ENCODE results near the gene MYO7A. TPM values are rescaled to one million over a fixed set of nuclear protein-coding genes. Genes with fewer than 3 reads are reported as not detected.

MYO7A gene
- total RNA-seq, 3 donors from 2014 or later (not counting 1 experiment from before 2014, with no cell fraction given) = 0.20 to 1.1 (median 0.68) TPM

DNA sequence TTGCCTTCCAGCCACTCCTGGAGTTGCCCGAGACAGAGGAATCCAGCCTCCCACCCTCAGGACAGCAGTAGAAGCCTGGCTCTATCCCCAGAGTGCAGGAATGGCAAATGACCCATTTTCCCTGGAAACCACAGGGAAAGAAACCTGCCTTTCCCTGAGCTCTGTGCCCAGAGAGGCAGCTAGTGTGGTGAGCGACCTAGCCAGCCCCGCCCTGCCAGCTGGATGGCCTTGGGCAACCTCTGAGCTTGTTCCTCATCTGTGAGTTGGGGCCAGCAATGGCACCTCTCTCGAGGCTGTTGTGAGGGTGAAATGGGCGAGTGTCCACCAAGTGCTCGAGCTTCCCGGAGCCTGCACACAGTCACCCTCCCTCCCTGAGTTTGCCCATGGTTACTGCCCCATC, 21.7 kb upstream of the MYO7A start:
- H3K36me3 ChIP-seq (ENCODE audit: control insufficient read depth, insufficient read depth, low read length) = no peaks in the 10 kb centered on the region
- intact Hi-C loops (cut with micrococcal nuclease) = no loop called here
- no peak for ATAC-seq
- 72% methylated on average over 7 of the region's 7 CpGs for WGBS (ENCODE audit: insufficient coverage)
- peaks cover 0 to 8% of the 10 kb centered on the region in 2 donors for H3K4me1 Mint-ChIP-seq
- H3K27ac Mint-ChIP-seq = no peak overlapping the region
- no peaks in the 10 kb centered on the region for H3K27me3 ChIP-seq (ENCODE audit: control insufficient read depth, insufficient read depth, low read length)
- H3K27ac ChIP-seq (ENCODE audit: low read length) = no peak overlapping the region
- H3K4me3 ChIP-seq (ENCODE audit: low read length) = no peak overlapping the region
- H3K4me3 Mint-ChIP-seq = no peak overlapping the region
- H3K4me1 ChIP-seq (ENCODE audit: control insufficient read depth, insufficient read depth, low read length) = no peaks in the 10 kb centered on the region
- H3K27me3 Mint-ChIP-seq (ENCODE audit: low read depth in 2 of 2) = no peaks in the 10 kb centered on the region
- H3K9me3 ChIP-seq (ENCODE audit: control insufficient read depth, insufficient read depth, low read length) = no peaks in the 10 kb centered on the region
- DNase-seq = no peak
- TF ChIP-seq, protein P1, sequence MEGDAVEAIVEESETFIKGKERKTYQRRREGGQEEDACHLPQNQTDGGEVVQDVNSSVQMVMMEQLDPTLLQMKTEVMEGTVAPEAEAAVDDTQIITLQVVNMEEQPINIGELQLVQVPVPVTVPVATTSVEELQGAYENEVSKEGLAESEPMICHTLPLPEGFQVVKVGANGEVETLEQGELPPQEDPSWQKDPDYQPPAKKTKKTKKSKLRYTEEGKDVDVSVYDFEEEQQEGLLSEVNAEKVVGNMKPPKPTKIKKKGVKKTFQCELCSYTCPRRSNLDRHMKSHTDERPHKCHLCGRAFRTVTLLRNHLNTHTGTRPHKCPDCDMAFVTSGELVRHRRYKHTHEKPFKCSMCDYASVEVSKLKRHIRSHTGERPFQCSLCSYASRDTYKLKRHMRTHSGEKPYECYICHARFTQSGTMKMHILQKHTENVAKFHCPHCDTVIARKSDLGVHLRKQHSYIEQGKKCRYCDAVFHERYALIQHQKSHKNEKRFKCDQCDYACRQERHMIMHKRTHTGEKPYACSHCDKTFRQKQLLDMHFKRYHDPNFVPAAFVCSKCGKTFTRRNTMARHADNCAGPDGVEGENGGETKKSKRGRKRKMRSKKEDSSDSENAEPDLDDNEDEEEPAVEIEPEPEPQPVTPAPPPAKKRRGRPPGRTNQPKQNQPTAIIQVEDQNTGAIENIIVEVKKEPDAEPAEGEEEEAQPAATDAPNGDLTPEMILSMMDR (IDR thresholded peaks at IDR 0.05) = no peak
- no peaks in the 10 kb centered on the region for H3K9me3 Mint-ChIP-seq
- no peaks in the 10 kb centered on the region for H3K36me3 Mint-ChIP-seq

DNA sequence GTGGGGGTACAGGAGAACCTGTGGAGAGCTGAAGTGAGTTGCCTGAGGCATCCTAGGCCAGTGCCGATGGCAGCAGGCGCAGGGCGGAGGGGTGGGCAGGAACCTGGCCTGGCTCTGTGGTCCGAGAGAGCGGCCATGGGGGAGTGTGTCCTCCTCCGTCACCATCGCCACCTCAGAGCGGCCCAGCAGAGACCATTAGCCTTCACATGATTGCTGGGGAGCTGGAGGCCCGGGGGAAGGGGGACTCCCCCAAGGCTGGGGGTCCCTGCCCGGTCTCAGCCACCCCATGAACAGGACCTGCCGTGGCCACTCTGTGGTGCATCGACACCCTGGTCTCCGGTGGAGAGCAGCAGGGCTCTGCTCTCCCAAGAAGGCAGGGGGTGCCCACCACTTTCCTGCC, 21.3 kb upstream of the MYO7A start:
- no peak overlapping the region for H3K4me3 Mint-ChIP-seq
- 96% methylated on average over 13 of the region's 13 CpGs for WGBS (ENCODE audit: insufficient coverage)
- no peaks in the 10 kb centered on the region for H3K27me3 ChIP-seq (ENCODE audit: control insufficient read depth, insufficient read depth, low read length)
- intact Hi-C loops (cut with micrococcal nuclease) = no loop called here
- peaks cover 0 to 8% of the 10 kb centered on the region in 2 donors for H3K4me1 Mint-ChIP-seq
- TF ChIP-seq, protein P1 (IDR thresholded peaks at IDR 0.05) = no peak
- no peak overlapping the region for H3K27ac ChIP-seq (ENCODE audit: low read length)
- no peaks in the 10 kb centered on the region for H3K9me3 ChIP-seq (ENCODE audit: control insufficient read depth, insufficient read depth, low read length)
- H3K4me3 ChIP-seq (ENCODE audit: low read length) = no peak overlapping the region
- DNase-seq = no peak
- no peaks in the 10 kb centered on the region for H3K36me3 Mint-ChIP-seq
- H3K9me3 Mint-ChIP-seq = no peaks in the 10 kb centered on the region
- no peak for ATAC-seq
- H3K36me3 ChIP-seq (ENCODE audit: control insufficient read depth, insufficient read depth, low read length) = no peaks in the 10 kb centered on the region
- no peaks in the 10 kb centered on the region for H3K4me1 ChIP-seq (ENCODE audit: control insufficient read depth, insufficient read depth, low read length)
- no peaks in the 10 kb centered on the region for H3K27me3 Mint-ChIP-seq (ENCODE audit: low read depth in 2 of 2)
- no peak overlapping the region for H3K27ac Mint-ChIP-seq

DNA sequence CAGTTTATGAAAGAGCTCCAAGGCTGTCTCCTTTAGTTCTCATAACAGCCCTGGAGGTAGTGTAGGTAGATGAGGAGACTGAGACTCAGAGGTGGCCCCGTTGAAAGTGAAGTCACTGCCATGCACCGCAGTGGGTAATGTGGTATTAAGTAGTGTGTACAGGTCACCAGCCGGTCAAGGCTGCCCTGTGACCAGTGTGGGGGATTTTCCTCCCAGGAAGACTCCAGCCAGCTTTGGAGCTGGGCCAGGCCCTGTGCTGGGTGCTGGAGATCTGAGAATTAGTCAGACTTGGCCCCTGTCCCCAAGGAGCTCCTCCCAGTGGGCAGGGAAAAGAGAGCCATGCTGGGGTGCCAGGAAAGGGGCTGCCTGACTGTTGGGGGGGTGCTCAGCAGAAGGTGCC, 20.1 kb upstream of the MYO7A start:
- WGBS (ENCODE audit: insufficient coverage) = 86% methylated on average over 3 of the region's 3 CpGs
- H3K9me3 ChIP-seq (ENCODE audit: control insufficient read depth, insufficient read depth, low read length) = no peaks in the 10 kb centered on the region
- Mint-ChIP-seq H3K36me3 (no peaks in the 10 kb centered on the region), H3K9me3 (no peaks in the 10 kb centered on the region), H3K27ac (peak overlapping the region in 1 of 2 donors; percentile 40), H3K4me3 (no peak overlapping the region), H3K4me1 (peaks cover 0 to 8% of the 10 kb centered on the region in 2 donors), H3K27me3 (ENCODE audit: low read depth in 2 of 2) (no peaks in the 10 kb centered on the region)
- no peak overlapping the region for H3K4me3 ChIP-seq (ENCODE audit: low read length)
- TF ChIP-seq, protein P1 (IDR thresholded peaks at IDR 0.05) = no peak
- H3K4me1 ChIP-seq (ENCODE audit: control insufficient read depth, insufficient read depth, low read length) = no peaks in the 10 kb centered on the region
- H3K27ac ChIP-seq (ENCODE audit: low read length) = no peak overlapping the region
- intact Hi-C loops (cut with micrococcal nuclease) = no loop called here
- no peaks in the 10 kb centered on the region for H3K27me3 ChIP-seq (ENCODE audit: control insufficient read depth, insufficient read depth, low read length)
- DNase-seq (no peak), ATAC-seq (no peak)
- H3K36me3 ChIP-seq (ENCODE audit: control insufficient read depth, insufficient read depth, low read length) = no peaks in the 10 kb centered on the region

DNA sequence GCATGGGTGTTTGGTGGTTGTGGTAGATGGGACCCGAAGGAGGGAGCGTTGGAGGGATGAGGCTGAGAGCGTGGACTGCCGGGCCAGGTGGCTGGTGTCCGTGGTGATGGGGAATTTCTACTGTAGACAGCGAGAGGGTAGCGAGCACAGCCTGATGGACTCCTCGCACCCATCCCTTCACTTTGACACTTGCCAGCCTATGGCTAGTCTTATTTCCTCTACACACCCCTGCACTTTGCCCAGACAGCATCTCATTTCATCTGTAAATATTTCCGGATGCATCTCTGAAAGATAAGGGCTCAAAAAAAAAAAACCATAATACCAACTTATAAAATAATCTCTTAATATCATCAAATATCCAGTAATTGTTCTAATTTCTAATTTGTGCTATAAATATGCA, 19.6 kb upstream of the MYO7A start:
- DNase-seq (no peak), ATAC-seq (no peak)
- Histone ChIP-seq H3K27me3 (ENCODE audit: control insufficient read depth, insufficient read depth, low read length) (no peaks in the 10 kb centered on the region), H3K4me1 (ENCODE audit: control insufficient read depth, insufficient read depth, low read length) (no peaks in the 10 kb centered on the region), H3K9me3 (ENCODE audit: control insufficient read depth, insufficient read depth, low read length) (no peaks in the 10 kb centered on the region), H3K4me3 (ENCODE audit: low read length) (no peak overlapping the region), H3K27ac (ENCODE audit: low read length) (no peak overlapping the region), H3K36me3 (ENCODE audit: control insufficient read depth, insufficient read depth, low read length) (no peaks in the 10 kb centered on the region)
- intact Hi-C loops (cut with micrococcal nuclease) = no loop called here
- TF ChIP-seq, protein P1 (IDR thresholded peaks at IDR 0.05) = no peak
- Mint-ChIP-seq H3K27ac (peak overlapping the region in 1 of 2 donors; percentile 40), H3K27me3 (ENCODE audit: low read depth in 2 of 2) (no peaks in the 10 kb centered on the region), H3K4me1 (peaks cover 0 to 8% of the 10 kb centered on the region in 2 donors), H3K9me3 (no peaks in the 10 kb centered on the region), H3K36me3 (no peaks in the 10 kb centered on the region), H3K4me3 (no peak overlapping the region)
- 87% methylated on average over 9 of the region's 9 CpGs for WGBS (ENCODE audit: insufficient coverage)
